ENCODE measurements around the gene NAXE. TPM values are rescaled to one million over a fixed set of nuclear protein-coding genes. Genes with fewer than 3 reads are reported as not detected.
"Not testable (repeated sequence)": the region's sequence is repeated elsewhere in the genome, so short reads cannot be mapped to it uniquely, and the experiment has no call there.

NAXE gene
- total RNA-seq, 1 experiment from 2014 or later: 90.3 TPM

- DNase-seq: peak; percentile 63 to 65
- ChIA-PET POLR2A (ENCODE audit: unreplicated experiment) (no interaction called here), CTCF (no interaction called here)
- Histone ChIP-seq H3K4me3 (peak within 1 kb of the TSS; percentile 77), H3K79me2 (ENCODE audit: low read depth) (peaks cover 32% of the 10 kb centered on the region), H4K20me1 (ENCODE audit: insufficient read depth) (no peaks in the 10 kb centered on the region), H3K4me1 (replicated peaks; ENCODE audit: insufficient read depth) (peaks cover 16% of the 10 kb centered on the region), H2AFZ (peak within 1 kb of the TSS; percentile 97), H3K27me3 (ENCODE audit: insufficient read depth, low read depth) (no peaks in the 10 kb centered on the region), H3K9me3 (ENCODE audit: insufficient read depth, low read depth) (no peaks in the 10 kb centered on the region), H3K4me2 (peak within 1 kb of the TSS; percentile 84), H3F3A (ENCODE audit: insufficient read depth, low read depth) (peaks cover 25% of the 10 kb centered on the region; the same call in 1 of the 2 replicates), H3K9me2 (ENCODE audit: insufficient read depth) (no peaks in the 10 kb centered on the region), H3K27ac (peak within 1 kb of the TSS; percentile 70), H3K36me3 (ENCODE audit: low read depth) (peaks cover 14% of the 10 kb centered on the region)
- intact Hi-C loops (cut with micrococcal nuclease; ENCODE audit: unreplicated experiment): no loop called here
- BruUV-seq (replicated peaks): no TSS peak
- TF ChIP-seq EZH2 (IDR thresholded peaks at IDR 0.05; ENCODE audit: low read depth): no peak
- TF ChIP-seq CTCF (conservative IDR thresholded peaks at IDR 0.05): no peak
Measured at GRCh38 chr1:156601122-156601830, 9.7 kb downstream of the NAXE start, which contains the start of gene GPATCH4. TSS of gene GPATCH4 (minus strand) at chr1:156601479.

- Histone ChIP-seq H3K4me2 (peak overlapping the region; percentile 84), H4K20me1 (ENCODE audit: insufficient read depth) (no peaks in the 10 kb centered on the region), H3K4me3 (peak overlapping the region; percentile 77), H3F3A (ENCODE audit: insufficient read depth, low read depth) (peaks cover 23% of the 10 kb centered on the region; the same call in 1 of the 2 replicates), H2AFZ (peak overlapping the region; percentile 97), H3K9me2 (ENCODE audit: insufficient read depth) (no peaks in the 10 kb centered on the region), H3K79me2 (ENCODE audit: low read depth) (peaks cover 32% of the 10 kb centered on the region), H3K27me3 (ENCODE audit: insufficient read depth, low read depth) (no peaks in the 10 kb centered on the region), H3K36me3 (ENCODE audit: low read depth) (peaks cover 12% of the 10 kb centered on the region), H3K27ac (peak overlapping the region; percentile 70), H3K9me3 (ENCODE audit: insufficient read depth, low read depth) (no peaks in the 10 kb centered on the region), H3K4me1 (replicated peaks; ENCODE audit: insufficient read depth) (peaks cover 16% of the 10 kb centered on the region)
- intact Hi-C loops (cut with micrococcal nuclease; ENCODE audit: unreplicated experiment): no loop called here
- CTCF ChIA-PET: interaction anchor here (0.6 kb wide), 2 partner anchors 213 to 563 kb away, joined by 3 to 5 read pairs; no protein-coding TSS in a partner anchor
- no TSS peak for BruUV-seq (replicated peaks)
- no peak for DNase-seq
- no peak for TF ChIP-seq EZH2 (IDR thresholded peaks at IDR 0.05; ENCODE audit: low read depth)
- no peak for TF ChIP-seq CTCF (conservative IDR thresholded peaks at IDR 0.05)
- POLR2A ChIA-PET (ENCODE audit: unreplicated experiment): interaction anchor here (0.6 kb wide), 1 partner anchor 541 kb away, joined by 8 read pairs; the partner anchor contains the start of gene RAB25
Measured at GRCh38 chr1:156601892-156602291, 10.3 kb downstream of the NAXE start.

DNA sequence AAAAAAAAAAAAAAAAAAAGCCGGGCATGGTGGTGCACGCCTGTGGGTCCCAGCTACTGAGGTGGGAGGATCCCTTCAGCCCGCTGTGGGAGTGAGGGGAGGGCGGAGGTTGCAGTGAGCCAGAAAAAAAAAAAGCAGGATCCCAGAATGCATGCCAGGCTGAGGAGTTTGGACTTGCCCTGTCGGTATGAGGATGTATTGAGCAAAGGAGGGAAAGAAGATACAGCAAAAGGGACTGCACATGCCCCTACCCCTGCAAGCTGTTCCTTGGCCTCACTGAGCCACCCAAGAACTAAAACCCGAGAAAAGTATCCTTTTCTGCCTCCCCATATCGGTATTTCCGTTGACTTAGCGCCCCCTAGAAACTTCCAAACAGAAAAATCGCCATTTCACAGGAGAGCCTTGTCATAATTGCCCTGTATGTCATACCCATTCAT, 11.0 kb downstream of the NAXE start:
- H3K27ac ChIP-seq: no peak overlapping the region
- intact Hi-C loops (cut with micrococcal nuclease; ENCODE audit: unreplicated experiment): no loop called here
- no TSS peak for BruUV-seq (replicated peaks)
- ChIA-PET CTCF (interaction anchor here (0.6 kb wide), 2 partner anchors 214 to 563 kb away, joined by 3 to 5 read pairs; no protein-coding TSS in a partner anchor), POLR2A (ENCODE audit: unreplicated experiment) (interaction anchor here (0.6 kb wide), 1 partner anchor 542 kb away, joined by 8 read pairs; the partner anchor contains the start of gene RAB25)
- no peaks in the 10 kb centered on the region for H4K20me1 ChIP-seq (ENCODE audit: insufficient read depth)
- no peaks in the 10 kb centered on the region for H3K27me3 ChIP-seq (ENCODE audit: insufficient read depth, low read depth)
- H3K79me2 ChIP-seq (ENCODE audit: low read depth): peaks cover 32% of the 10 kb centered on the region
- H3K9me2 ChIP-seq (ENCODE audit: insufficient read depth): no peaks in the 10 kb centered on the region
- 0 out of 2 replicates have a peak overlapping the region, but pooled peaks have one; percentile 4 for H3K4me2 ChIP-seq
- no peaks in the 10 kb centered on the region for H3K9me3 ChIP-seq (ENCODE audit: insufficient read depth, low read depth)
- peaks cover 21% of the 10 kb centered on the region; the same call in 1 of the 2 replicates for H3F3A ChIP-seq (ENCODE audit: insufficient read depth, low read depth)
- H3K4me1 ChIP-seq (replicated peaks; ENCODE audit: insufficient read depth): peaks cover 21% of the 10 kb centered on the region
- no peak for DNase-seq
- H3K36me3 ChIP-seq (ENCODE audit: low read depth): peaks cover 6% of the 10 kb centered on the region
- no peak overlapping the region for H2AFZ ChIP-seq
- TF ChIP-seq CTCF (conservative IDR thresholded peaks at IDR 0.05) (peak; percentile 41; the same call in 1 of the 2 replicates), EZH2 (IDR thresholded peaks at IDR 0.05; ENCODE audit: low read depth) (no peak)
- no peak overlapping the region for H3K4me3 ChIP-seq

GRCh38 chr1:156607344-156607743, 15.8 kb downstream of the NAXE start:
- H3K27ac ChIP-seq; H3K36me3 ChIP-seq (ENCODE audit: low read depth); H3K4me2 ChIP-seq; H3K9me3 ChIP-seq (ENCODE audit: insufficient read depth, low read depth); H3K4me3 ChIP-seq; intact Hi-C loops (cut with micrococcal nuclease; ENCODE audit: unreplicated experiment); BruUV-seq (replicated peaks); H3K9me2 ChIP-seq (ENCODE audit: insufficient read depth); H4K20me1 ChIP-seq (ENCODE audit: insufficient read depth); H3K79me2 ChIP-seq (ENCODE audit: low read depth); H2AFZ ChIP-seq; POLR2A ChIA-PET (ENCODE audit: unreplicated experiment); DNase-seq; H3K27me3 ChIP-seq (ENCODE audit: insufficient read depth, low read depth): not testable (repeated sequence)
- Histone ChIP-seq H3K4me1 (replicated peaks; ENCODE audit: insufficient read depth) (peaks cover 18% of the 10 kb centered on the region; the same call in 1 of the 2 replicates), H3F3A (ENCODE audit: insufficient read depth, low read depth) (peaks cover 12% of the 10 kb centered on the region; the same call in 1 of the 2 replicates)
- CTCF ChIA-PET: interaction anchor here (1.0 kb wide), 1 partner anchor 161 kb away, joined by 3 read pairs; no protein-coding TSS in a partner anchor
